RPMI7951 (cell line): Measurements from ENCODE around the gene CNTNAP2. TPM values are rescaled to one million over a fixed set of nuclear protein-coding genes. Genes with fewer than 3 reads are reported as not detected.

Source experiments
- DNase-seq: peaks from one replicate; pipeline ENCODE4 v3.0.0-alpha.2; 2012; ENCODE audit warnings: low read depth
- total RNA-seq: library from RNA; depleted of rRNA; stranded (reverse); fragments of >200 nt; shearing (Covaris generic); gene quantifications from 2 replicates; pipeline ENCODE4 v1.2.3, GENCODE V29; 2014

CNTNAP2 gene
- total RNA-seq, 1 experiment from 2014 or later, result not detected

GRCh38 chr7:147014286-147014955 lies 897.8 kb downstream of the CNTNAP2 start:
- DNase-seq, result no peak

GRCh38 chr7:147015999-147016398 lies 899.4 kb downstream of the CNTNAP2 start:
- DNase-seq, result no peak

- DNase-seq, result no peak
Observed at GRCh38 chr7:147022056-147022455, 905.5 kb downstream of the CNTNAP2 start.

GRCh38 chr7:147023440-147023839 lies 906.8 kb downstream of the CNTNAP2 start:
- DNase-seq, result no peak

- no peak for DNase-seq
Observed at GRCh38 chr7:147029953-147030352, 913.4 kb downstream of the CNTNAP2 start.

GRCh38 chr7:147033641-147034040 lies 917.0 kb downstream of the CNTNAP2 start:
- DNase-seq, result no peak

- DNase-seq, result no peak
Observed at GRCh38 chr7:147041438-147041837, 924.8 kb downstream of the CNTNAP2 start.

GRCh38 chr7:147044941-147045340 lies 928.3 kb downstream of the CNTNAP2 start:
- DNase-seq, result no peak

- no peak for DNase-seq
Observed at GRCh38 chr7:147047696-147048095, 931.1 kb downstream of the CNTNAP2 start.

- no peak for DNase-seq
Observed at GRCh38 chr7:147048864-147049263, 932.3 kb downstream of the CNTNAP2 start.

GRCh38 chr7:147052818-147053217 lies 936.2 kb downstream of the CNTNAP2 start:
- DNase-seq, result no peak

GRCh38 chr7:147053746-147054145 lies 937.1 kb downstream of the CNTNAP2 start:
- no peak for DNase-seq

- DNase-seq, result no peak
Observed at GRCh38 chr7:147060070-147060469, 943.5 kb downstream of the CNTNAP2 start.

- DNase-seq, result no peak
Observed at GRCh38 chr7:147062897-147063296, 946.3 kb downstream of the CNTNAP2 start.

GRCh38 chr7:147068842-147069241 lies 952.2 kb downstream of the CNTNAP2 start:
- no peak for DNase-seq

GRCh38 chr7:147069771-147070170 lies 953.2 kb downstream of the CNTNAP2 start:
- DNase-seq, result no peak

GRCh38 chr7:147070886-147071285 lies 954.3 kb downstream of the CNTNAP2 start:
- no peak for DNase-seq

GRCh38 chr7:147071536-147071935 lies 954.9 kb downstream of the CNTNAP2 start:
- no peak for DNase-seq

- no peak for DNase-seq
Observed at GRCh38 chr7:147078312-147078711, 961.7 kb downstream of the CNTNAP2 start.

- no peak for DNase-seq
Observed at GRCh38 chr7:147079083-147079482, 962.5 kb downstream of the CNTNAP2 start.

- DNase-seq, result no peak
Observed at GRCh38 chr7:147079921-147080420, 963.4 kb downstream of the CNTNAP2 start.

GRCh38 chr7:147081117-147081516 lies 964.5 kb downstream of the CNTNAP2 start:
- DNase-seq, result no peak

GRCh38 chr7:147089051-147089461 lies 972.5 kb downstream of the CNTNAP2 start:
- no peak for DNase-seq

- no peak for DNase-seq
Observed at GRCh38 chr7:147089608-147090007, 973.0 kb downstream of the CNTNAP2 start.
